HG02798 (cell line): ENCODE measurements around the gene EXOSC10.
"Not testable (repeated sequence)": the region's sequence is repeated elsewhere in the genome, so short reads cannot be mapped to it uniquely, and the experiment has no call there.

ENCODE experiments used
- ATAC-seq: cut with Tn5 transposase; IDR thresholded peaks from one replicate; pipeline ENCODE4 v1.9.1; 2021; ENCODE audit warnings: mild to moderate bottlenecking; ENCODE audit not compliant: unreplicated experiment, poor library complexity

EXOSC10 gene

GRCh38 chr1:11024154-11024873 lies 75.4 kb downstream of the EXOSC10 start:
- ATAC-seq, result no peak

GRCh38 chr1:11023201-11023600 lies 76.5 kb downstream of the EXOSC10 start:
- ATAC-seq, result no peak

- ATAC-seq, result no peak
Observed at GRCh38 chr1:11019971-11020370, 79.7 kb downstream of the EXOSC10 start.

- not testable (repeated sequence) for ATAC-seq
Observed at GRCh38 chr1:11019358-11019757, 80.3 kb downstream of the EXOSC10 start.
